IPS DF 4.7 (cell line): ENCODE data around the gene PIPOX.

Experiments used
- DNase-seq: peaks from one replicate; pipeline ENCODE4 v3.0.0-alpha.2; 2013; ENCODE audit warnings: low spot score; ENCODE audit errors: extremely low read depth

Gene PIPOX

DNA sequence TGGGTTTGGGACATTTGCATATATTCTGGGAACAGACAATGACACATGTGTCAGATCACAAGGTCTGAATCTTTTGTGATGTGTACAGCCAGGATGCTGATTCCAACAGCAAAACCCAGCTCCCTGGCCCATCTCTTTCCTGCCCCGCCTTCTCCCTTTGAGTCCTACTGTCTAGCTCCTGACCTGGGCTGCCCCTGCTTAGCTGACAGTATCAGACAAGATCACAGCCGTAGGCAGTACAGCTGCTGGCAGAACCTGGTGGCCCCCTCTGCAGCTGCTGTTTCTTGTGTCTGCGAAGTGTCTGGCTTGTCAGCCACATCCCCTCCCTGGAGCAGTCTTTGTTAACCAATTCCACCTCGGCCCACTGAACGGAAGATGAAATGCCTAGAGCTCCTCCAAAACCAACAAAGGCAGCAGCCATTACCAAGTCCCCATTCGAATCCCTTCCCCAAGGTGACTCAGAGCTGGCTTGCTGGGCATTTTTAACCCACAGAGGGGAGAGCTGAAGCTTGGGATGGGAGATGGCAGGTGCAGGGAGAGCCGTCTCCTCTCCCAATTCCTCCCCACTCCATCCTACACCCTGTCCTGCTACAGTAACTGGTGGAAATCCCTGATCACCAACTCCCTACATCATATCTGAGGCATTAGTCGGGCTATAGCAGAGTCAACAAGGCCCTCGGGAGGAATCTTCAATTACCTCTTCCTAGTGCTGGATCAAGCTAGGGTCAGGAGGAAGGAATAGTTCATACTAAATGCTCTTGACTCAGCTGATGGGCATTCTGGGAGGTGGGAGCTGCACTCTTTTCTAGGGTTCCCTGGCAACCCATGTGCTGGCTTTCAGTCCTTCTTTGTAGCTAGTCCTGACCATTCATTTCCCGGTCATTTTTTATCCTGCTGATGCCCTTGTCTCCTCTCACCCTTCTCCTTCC is 5.8 kb downstream of the PIPOX start:
- DNase-seq, result no peak

DNA sequence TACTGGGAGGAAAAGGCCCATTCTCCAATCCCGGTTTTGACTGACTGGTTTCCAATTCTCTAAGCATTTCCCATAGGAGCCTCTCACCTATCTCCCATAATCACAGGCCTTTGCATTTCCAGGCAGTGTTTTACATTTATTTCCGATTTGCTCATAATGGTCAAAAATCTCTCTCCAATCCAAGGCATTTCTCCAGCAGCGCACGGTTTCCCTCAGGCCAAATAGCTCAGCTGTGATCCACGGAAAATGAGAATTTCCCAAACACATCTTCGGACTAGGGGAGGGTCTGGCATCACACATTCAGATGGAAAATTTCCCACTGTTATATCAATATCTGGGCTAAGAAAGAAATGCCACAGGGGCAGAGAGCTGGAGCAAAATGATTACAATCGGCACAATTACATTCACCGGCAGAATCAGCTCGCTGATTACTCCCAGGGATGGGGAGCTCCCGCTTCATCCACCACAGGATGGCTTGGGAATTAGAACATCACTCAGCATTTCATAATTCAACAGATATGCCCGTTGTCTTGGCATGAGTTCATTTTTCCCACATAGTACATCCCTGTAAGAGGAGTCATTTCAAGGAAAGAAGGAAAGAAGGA is 6.7 kb downstream of the PIPOX start:
- DNase-seq, result no peak

DNA sequence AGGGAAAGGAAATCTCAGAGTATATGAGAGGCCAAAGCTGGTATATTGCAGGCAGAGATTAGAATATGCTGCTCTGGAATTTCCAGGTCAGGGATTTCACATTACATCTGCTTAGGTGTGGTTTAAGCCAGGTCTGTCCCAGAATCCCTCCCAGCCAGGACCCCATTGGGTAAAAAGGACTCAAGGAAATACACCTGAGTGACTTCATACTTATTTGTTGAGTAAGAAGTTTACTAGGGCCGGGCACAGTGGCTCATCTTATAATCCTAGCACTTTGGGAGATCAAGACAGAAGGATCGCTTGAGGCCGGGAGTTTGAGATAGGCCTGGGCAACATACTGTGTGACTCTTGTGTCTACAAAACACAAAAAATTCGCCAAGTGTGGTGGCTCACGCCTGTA is 7.2 kb downstream of the PIPOX start:
- no peak for DNase-seq

DNA sequence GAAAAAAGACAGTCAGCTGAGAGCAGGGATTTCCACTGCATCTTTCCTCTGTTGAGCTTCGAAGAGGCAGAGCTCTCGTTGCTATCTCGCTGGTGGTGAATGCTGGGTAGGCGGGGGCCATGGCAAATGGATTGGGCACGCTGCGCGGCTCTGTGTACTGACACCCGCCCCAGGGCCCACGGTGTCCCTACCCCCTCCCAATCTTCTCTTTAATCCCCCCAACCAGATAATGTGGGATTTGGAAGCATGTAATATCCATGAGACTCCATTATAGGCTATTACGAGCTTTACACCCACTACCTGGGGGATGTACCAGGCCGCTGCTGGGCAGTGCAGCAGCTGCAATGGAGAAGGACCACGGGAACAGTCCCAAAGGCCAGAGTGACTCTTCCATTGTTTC is 8.3 kb downstream of the PIPOX start:
- DNase-seq, result no peak

DNA sequence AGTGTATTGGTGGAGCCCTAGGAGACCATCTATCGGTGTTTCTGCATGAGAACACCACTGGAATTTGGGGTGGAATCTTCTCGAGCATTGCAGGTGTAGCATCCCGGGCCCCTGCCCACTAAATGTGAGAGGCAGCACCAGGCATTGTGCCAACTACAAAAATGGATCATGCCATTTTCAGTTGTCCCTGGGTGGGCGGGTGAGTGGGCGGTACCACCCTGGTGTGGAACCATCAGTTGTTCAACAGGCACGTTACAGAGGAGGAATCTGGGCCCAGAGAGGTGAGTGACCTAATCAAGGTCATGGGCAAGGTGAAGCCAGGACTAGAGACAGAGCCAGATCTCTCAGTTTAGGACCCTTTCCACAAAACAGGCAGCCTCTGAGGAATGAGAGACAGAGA is 8.8 kb downstream of the PIPOX start:
- no peak for DNase-seq

DNA sequence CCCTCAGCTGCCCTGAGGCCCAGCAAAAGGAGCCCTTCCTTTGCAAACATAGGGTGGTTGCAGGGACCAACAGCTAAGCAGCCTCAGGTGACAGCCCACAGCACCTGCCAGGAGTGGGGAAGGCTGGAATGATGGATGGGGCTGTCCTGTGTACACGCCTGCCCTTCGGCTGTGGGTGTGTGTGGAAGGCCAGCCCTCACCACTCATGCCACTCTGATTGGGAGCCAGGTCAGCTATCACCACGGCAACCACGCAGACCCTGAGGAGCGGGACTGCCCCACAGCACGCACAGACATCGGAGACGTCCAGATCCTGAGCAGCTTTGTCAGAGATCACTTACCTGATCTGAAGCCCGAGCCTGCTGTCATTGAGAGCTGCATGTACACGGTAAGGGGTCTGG is 11.9 kb downstream of the PIPOX start:
- no peak for DNase-seq

DNA sequence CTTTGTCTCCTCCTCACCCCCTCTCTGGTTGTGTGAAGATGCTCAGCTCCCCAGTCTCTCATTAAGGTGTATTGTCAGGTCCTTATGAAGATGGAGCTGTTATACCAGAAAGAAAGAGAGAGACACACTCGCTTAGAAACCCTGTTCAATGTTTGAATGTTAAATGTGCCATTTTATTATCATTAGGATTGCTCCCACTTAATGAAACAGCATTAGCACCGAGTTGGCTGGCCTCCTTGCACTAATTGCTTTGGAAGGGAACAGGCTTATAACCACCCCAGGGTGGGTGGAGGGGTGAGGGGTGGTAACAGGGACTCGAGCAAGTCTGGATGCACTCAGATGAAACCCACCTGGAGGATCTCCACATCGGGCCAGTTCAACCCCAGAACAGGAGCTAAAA is 14.4 kb downstream of the PIPOX start:
- DNase-seq, result no peak

DNA sequence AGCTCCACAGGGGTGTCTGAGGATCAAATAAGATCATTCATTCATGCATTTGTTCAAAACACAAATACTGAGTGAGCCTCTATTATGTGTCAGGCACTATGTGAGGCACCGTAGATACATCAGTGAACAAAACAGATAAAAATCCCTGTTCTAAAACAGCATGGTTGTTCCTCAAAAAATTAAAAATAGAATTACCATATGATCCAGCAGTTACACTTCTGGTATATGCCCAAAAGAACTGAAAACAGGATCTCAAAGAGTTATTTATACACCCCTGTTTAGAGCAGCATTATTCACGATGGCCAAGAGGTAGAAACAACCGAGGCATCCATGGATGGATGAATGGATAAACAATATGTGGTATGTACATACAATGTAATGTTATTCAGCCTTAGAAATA is 15.4 kb downstream of the PIPOX start:
- no peak for DNase-seq

DNA sequence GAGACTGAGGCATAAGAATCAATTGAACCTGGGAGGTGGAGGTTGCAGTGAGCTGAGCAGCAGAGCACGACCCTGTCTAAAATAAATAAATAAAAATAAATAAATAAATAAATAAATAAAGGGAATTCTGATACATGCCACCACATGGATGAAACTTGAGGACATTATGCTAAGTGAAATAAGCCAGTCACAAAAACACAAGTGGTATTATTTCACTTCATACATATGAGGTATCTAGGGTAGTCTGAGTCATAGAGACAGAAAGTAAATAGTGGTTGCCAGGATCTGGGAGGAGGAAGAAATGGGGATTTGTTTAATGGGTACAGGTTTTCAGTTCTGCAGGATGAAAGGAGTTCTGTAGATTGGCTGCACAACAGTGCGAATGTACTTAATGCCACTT is 16.3 kb downstream of the PIPOX start:
- DNase-seq, result no peak

DNA sequence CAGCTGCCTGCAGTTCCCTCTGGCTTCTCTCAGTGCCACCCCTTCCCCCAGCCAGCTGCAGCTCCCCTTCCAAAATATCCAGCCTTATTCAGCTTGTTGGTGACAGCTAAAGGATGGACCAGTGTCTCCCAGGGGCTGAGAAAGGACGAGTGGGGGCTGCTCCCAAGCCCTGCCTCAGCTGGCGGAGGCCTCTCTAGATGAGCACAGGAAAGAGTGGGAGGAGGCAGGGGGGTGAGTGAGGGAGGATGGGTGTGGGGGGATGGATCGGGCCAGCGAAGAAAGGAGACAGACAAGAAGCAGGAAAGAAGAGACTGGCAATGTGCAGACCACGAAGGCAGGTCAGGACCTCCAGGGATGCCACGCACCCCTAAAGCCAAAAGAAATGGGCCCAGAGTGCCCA is 17.5 kb downstream of the PIPOX start:
- DNase-seq, result no peak

DNA sequence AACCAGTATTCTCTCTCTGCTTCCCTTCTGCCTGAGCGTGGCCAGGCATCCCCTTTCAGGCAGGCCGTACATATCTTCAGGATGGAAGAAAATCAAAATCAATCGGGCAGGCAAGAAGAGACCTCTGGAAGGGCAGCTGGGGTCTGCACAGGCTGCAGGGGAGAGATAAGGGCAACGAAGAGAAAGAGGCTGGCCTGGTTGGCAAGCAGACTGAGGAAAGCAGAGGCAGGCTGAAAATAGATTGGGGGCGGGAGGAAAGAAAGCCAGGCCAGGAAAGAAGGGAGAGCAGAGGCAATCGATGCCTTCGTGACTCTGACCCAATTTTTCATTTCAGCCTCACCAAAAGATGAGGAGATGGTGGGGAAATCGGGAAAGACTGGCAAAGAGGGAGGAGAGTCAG is 18.1 kb downstream of the PIPOX start:
- no peak for DNase-seq

DNA sequence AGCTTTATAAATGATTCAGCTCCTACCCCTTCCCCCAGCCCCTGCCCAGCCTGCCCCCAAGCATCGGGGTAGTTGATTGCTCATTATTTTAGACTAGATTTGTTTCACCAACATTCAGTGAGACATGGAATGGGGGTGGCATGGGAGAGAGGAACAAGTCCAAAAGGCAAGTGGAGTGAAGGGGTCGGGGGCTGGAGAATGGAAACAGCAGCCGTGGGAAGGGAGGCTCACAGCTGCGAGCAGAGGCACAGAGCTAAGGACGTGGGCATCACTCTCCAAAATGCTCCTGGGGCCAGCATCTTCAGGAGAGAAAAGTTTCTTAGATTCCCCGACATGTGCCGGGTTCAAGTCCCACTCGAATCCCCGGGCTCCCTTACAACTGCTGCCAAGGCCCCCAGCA is 19.3 kb downstream of the PIPOX start:
- no peak for DNase-seq

DNA sequence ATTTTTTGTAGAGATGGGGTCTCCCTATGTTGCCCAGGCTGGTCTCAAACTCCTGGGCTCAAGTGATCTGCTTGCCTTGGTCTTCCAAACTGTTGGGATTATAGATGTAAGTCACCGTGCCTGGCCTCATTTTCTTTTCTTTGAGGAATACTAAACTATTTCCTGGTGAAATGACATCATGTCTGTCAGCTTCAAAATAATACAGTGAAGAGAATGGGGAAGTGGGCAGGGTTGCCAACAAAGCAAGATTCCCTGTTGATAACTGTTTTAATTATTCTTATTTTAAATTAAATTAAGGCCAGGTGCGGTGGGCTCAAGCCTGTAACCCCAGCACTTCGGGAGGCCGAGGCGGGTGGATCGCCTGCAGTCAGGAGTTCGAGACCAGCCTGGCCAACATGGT is 21.1 kb downstream of the PIPOX start:
- DNase-seq, result no peak

DNA sequence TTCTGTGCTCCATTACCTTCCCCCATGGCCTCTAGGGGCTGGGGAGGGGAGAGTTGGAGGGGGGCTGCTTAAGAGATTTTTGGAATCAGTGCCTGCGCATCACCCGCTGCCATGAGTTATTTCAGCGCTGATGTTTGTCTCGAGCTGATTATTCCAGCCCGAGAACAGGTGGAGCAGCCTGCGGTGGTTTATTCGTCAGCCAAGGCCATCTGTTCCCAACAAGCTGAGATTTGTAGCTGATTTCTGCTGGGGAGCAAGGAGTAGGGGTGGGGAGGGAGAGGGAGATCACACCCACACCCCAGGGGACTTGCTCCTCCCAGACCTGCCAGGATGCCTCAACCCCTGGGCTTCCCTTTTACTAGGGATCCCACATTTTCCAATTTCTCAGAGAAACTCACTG is 23.1 kb downstream of the PIPOX start:
- DNase-seq, result no peak

DNA sequence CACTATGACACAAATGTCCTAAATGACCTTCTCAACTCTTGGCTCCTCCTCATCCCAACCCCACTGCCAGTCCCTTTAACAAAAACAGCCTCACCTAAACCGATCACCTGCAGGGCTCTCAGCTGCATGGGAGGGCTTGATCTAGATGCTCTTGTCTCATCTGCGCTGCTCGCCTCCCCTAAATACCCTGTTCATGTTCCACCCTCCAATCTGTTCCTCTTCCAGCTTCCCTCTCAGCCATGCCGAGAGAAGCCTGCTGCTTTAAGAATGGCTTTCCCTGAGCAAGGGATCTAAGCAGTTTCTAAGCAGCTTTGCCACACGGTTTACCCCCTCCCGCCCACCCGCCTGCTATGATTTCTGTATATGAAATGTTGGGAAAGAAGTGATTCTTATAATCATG is 23.7 kb downstream of the PIPOX start:
- no peak for DNase-seq

DNA sequence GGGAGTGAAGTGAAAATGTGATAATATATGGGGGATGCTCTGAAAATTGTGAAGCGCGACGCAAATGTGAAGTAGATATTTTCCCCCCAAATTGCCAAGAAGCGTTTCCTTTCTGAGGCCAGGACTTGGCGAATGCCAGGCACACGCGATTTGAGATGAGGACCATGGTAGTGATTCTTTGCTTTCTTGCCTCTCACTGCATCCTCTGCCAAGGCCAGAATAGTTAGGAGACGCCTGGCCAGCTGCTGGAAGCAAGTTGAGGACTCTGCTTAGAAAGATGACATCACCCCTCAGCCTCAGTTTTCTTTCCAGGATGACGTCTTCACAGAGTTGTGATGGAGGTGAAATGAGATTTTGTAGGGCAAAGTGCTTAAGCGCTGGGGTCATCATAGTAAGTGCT is 25.9 kb downstream of the PIPOX start:
- DNase-seq, result no peak

DNA sequence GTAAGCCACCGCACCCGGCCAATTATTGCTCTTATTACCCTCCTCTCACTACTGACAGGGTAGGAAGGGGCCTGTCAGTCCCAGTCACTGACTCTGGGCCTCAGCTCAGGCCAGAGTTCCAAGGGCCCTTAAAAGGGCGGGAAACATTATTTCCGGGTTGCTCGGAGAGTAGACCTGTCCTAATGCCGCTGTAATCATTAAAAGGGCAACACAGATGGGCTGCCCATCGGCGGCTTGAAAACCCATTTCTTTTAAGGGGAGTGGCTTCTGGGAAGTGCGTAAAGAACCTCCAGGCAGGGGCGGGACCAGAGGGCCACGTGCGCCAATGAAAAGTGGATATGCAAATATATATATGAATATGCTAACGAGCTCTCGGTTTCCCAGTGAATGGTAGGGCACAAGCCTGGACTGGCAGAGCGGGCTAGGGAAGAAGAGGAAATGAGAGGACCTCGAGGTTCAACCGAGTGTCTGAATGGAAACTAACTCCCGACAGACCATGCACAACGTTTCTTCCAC is 26.6 kb downstream of the PIPOX start:
- DNase-seq, result no peak

DNA sequence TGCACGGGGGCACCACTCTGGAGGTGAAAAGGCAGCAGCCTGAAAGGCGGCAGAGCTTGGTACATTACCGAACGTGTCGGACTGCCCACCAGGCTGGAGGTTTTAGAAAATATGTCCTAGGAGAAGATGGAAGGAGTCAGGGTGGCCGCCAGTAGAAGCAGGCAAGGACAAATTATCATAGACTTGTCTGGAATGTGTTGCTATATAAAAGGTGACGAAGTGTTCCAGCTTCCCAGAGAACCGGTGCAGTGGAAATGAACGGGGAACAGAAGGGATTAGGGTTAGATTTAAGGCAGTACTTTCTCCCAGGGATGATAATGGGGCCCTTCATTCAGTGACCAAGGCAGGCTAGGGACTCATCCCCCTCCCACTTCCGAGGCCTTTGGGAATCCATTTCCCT is 27.4 kb downstream of the PIPOX start:
- DNase-seq, result no peak

DNA sequence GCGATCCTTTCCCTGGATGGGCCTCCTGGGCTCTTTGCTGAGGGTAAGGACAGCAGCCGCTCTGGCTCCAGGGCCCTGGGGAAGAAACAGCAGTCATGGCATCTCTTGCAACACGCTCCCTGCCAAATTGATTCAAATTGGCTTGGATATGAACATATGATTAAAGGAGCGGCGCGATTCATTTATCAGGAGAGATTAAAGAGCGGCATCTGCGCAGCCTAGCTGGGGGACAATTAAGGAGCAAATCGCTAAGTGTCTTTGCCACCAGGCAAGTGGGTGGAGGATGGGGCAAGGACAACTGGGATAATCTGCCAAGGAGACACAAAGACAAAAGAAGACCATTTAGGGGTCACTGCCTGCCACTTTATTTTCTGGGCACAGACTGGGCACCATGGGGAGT is 27.8 kb downstream of the PIPOX start:
- no peak for DNase-seq

DNA sequence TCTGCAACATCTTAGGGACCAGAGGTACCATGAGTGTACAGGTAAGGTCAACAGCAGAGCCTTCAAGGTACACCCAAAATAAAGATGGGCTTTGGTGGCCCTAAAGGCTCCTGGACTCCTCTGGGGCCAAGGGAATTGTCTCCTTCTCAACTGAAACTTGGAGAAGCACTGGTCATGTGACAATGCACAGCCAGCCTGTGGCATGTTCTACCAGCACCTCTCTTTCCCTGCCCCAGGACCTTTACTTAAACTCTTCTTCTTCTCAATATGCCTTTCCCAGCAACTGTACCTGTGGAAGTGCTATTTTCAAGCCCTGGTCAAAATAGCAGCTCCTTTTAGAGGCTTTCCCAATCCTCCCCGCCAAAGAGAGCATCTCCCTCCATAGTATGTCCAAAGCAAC is 28.4 kb downstream of the PIPOX start:
- no peak for DNase-seq

DNA sequence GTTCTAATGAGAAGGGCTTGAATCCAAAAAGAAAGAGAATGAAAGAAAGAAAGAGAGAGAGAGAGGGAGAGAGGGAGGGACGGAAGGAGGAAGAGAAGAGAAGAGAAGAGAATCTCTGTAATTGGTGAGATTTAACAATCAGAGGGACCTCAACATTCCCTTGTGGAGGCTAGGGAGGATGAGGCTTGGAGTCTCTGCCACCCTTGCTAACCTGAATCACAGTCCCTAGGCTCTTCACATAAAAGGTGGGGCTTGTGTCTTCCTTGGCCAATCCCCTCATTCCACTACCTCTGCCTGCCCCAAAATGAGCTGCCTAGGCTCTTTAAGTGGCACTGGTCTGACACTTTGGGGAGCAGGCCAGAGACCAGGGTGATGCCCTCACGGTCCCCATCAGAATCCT is 30.1 kb downstream of the PIPOX start:
- DNase-seq, result no peak

DNA sequence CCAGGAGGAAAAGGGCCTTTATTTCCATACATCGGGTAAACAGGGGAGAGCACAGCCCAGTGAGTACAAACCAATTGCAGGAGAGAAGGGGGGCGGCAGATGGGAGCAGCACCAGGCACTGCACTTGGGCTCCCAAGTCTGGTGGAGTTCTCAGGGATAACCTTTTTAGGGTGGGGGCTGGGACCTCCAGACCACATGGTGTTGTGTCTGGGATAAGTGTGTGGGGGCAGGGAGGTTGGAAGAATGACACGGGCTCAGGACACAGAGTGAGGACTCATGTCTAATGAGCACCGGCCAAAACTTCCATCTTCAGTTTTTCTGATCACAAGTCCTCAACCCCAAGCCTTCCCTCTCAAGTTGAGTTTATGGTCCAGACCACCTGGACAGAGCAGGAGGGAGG is 30.6 kb downstream of the PIPOX start:
- no peak for DNase-seq

DNA sequence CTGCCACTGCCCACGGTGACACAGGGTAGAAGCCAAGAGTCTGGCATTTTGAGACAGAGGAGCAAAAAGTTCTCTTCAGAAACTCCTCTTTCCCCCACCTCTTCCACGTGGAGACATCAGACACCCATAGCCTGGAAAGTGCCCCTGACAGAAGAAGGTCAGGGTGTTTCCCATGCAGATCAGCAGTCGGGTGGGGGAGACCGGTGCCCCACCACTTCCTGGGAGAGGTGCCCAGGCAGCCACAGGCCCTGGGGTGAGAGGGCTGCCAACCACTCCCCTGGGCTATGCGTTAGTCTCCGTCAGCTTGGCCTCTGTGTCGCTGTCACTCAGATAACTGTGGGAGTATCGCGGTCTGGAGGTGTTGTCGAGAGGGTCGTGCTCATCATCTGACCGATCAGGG is 31.5 kb downstream of the PIPOX start:
- no peak for DNase-seq
